Mesenteric fat pad (tissue), 1 donor: ENCODE data around the gene GPR18. TPM values are rescaled to one million over a fixed set of nuclear protein-coding genes. Genes with fewer than 3 reads are reported as not detected.

Experiments
- DNase-seq: peaks from one replicate; pipeline ENCODE4 v3.0.0-alpha.2; 2020; ENCODE audit warnings: low spot score
- total RNA-seq: library from RNA; stranded (reverse); fragmentation: NEBNext Ultra II Directional; extraction: Animal tissue kit (Norgen Biotek cat#: 25700); gene quantifications from one replicate; pipeline ENCODE4 v1.2.1, GENCODE V29; 2021
- donor health status: DM: yes; HTN: yes; CAD: no.

Gene GPR18
- total RNA-seq, 1 donor from 2014 or later, result not detected

GRCh38 chr13:99293178-99293577 lies 35.0 kb upstream of the GPR18 start:
- no peak for DNase-seq

- DNase-seq, result no peak
Measured at GRCh38 chr13:99290894-99291293, 32.7 kb upstream of the GPR18 start.

- no peak for DNase-seq
Measured at GRCh38 chr13:99289674-99290337, 31.6 kb upstream of the GPR18 start.

GRCh38 chr13:99289271-99289670 lies 31.1 kb upstream of the GPR18 start:
- no peak for DNase-seq

- no peak for DNase-seq
Measured at GRCh38 chr13:99288089-99288488, 29.9 kb upstream of the GPR18 start.

- DNase-seq, result no peak
Measured at GRCh38 chr13:99287551-99287950, 29.4 kb upstream of the GPR18 start.

- no peak for DNase-seq
Measured at GRCh38 chr13:99285432-99286182, 27.4 kb upstream of the GPR18 start.

GRCh38 chr13:99282264-99283231 lies 24.4 kb upstream of the GPR18 start:
- DNase-seq, result no peak

GRCh38 chr13:99281811-99282263 lies 23.7 kb upstream of the GPR18 start:
- DNase-seq, result no peak

GRCh38 chr13:99280166-99280565 lies 22.0 kb upstream of the GPR18 start:
- no peak for DNase-seq

- no peak for DNase-seq
Measured at GRCh38 chr13:99279637-99280036, 21.5 kb upstream of the GPR18 start.

- no peak for DNase-seq
Measured at GRCh38 chr13:99278843-99279242, 20.7 kb upstream of the GPR18 start.

GRCh38 chr13:99278200-99278599 lies 20.0 kb upstream of the GPR18 start:
- DNase-seq, result no peak

- no peak for DNase-seq
Measured at GRCh38 chr13:99277629-99278028, 19.4 kb upstream of the GPR18 start.

- no peak for DNase-seq
Measured at GRCh38 chr13:99276706-99277105, 18.5 kb upstream of the GPR18 start.

- no peak for DNase-seq
Measured at GRCh38 chr13:99275093-99275469, 16.9 kb upstream of the GPR18 start.

- no peak for DNase-seq
Measured at GRCh38 chr13:99273128-99273527, 14.9 kb upstream of the GPR18 start.

GRCh38 chr13:99272481-99272880 lies 14.3 kb upstream of the GPR18 start:
- no peak for DNase-seq

GRCh38 chr13:99271249-99271648 lies 13.1 kb upstream of the GPR18 start:
- DNase-seq, result no peak

GRCh38 chr13:99270518-99270917 lies 12.3 kb upstream of the GPR18 start:
- no peak for DNase-seq

GRCh38 chr13:99269627-99270241 lies 11.6 kb upstream of the GPR18 start:
- DNase-seq, result no peak
